Ovary (tissue), 9 donors: Measurements from ENCODE around the gene RSRC1. TPM values are rescaled to one million over a fixed set of nuclear protein-coding genes. Genes with fewer than 3 reads are reported as not detected.

ENCODE experiments used
- DNase-seq, 5 donors: peaks; one replicate each; pipeline ENCODE4 v3.0.0-alpha.2; 2019 to 2020
- H3K27ac ChIP-seq, 2 donors: fragments of 200-600 bp; one replicate each; pipeline versions ENCODE4 v1.5.1 to v1.8.0; 2019 to 2022
- H3K27me3 ChIP-seq: fragments of 200-600 bp; one replicate; pipeline ENCODE4 v1.8.0; 2022
- H3K36me3 ChIP-seq: fragments of 200-600 bp; sonication (generic); one replicate; pipeline ENCODE4 v1.5.1; 2019
- H3K4me1 ChIP-seq: one replicate; pipeline ENCODE4 v1.8.1; 2013; ENCODE audit warnings: mild to moderate bottlenecking, moderate library complexity; ENCODE audit not compliant: insufficient read depth
- H3K4me3 ChIP-seq: fragments of 200-600 bp; sonication (generic); one replicate; pipeline ENCODE4 v1.5.1; 2017
- H3K9me3 ChIP-seq, 2 donors: fragments of 200-600 bp in 1 of 2; sonication (generic) in 1 of 2; one replicate each; pipeline versions ENCODE4 v1.5.1 to v1.8.1; 2013 to 2019; ENCODE audit warnings: mild to moderate bottlenecking in 1 of 2, moderate library complexity in 1 of 2
- CTCF ChIP-seq, 3 donors: fragments of 450-650 bp in 2 of 3; fragments of 200-600 bp in 1 of 3; IDR thresholded peaks; one replicate each; pipeline versions ENCODE4 v1.5.1 to v1.8.0; 2016 to 2022; ENCODE audit warnings: antibody characterized with exemption in 3 of 3, mild to moderate bottlenecking in 1 of 3
- EP300 ChIP-seq: sonication (generic); formaldehyde crosslinking; IDR thresholded peaks from one replicate; pipeline ENCODE4 v1.6.1; 2017; ENCODE audit warnings: antibody characterized with exemption
- POLR2A ChIP-seq: fragments of 450-650 bp; IDR thresholded peaks from one replicate; pipeline ENCODE4 v1.6.1; 2017; ENCODE audit warnings: antibody characterized with exemption, mild to moderate bottlenecking, moderate library complexity
- WGBS, 3 donors: extraction: QIAGEN DNeasy Blood & Tissue Kit in 1 of 3; methylation state at CpG; one replicate each; pipeline versions ENCODE4 v1.1.5 to v1.1.7; 2013 to 2017; 5-methylcytosine and 5-hydroxymethylcytosine counted together
- intact Hi-C, 4 donors: fragments of 100-400 bp; cut with DNase I; formaldehyde crosslinking; loops; one replicate each; pipeline versions ENCODE4 v1.11.0 to v1.15.1; 2022 to 2023
- polyA plus RNA-seq, 2 donors: library from polyadenylated mRNA; stranded (reverse); fragments of 200-250 nt in 1 of 2; fragments of 350-450 nt in 1 of 2; fragmentation: Illumina TruSeq in 1 of 2; extraction: RNeasy Lipid Tissue Mini Kit (QIAGEN cat#74804) in 1 of 2; gene quantifications; one replicate each; pipeline ENCODE4 v1.2.3, GENCODE V29; 2013 to 2014
- total RNA-seq, 7 donors: library from RNA; depleted of rRNA in 2 of 7; stranded (reverse); fragments of >200 nt in 2 of 7; fragmentation: NEBNext Ultra II Directional in 3 of 7; extraction: Animal tissue kit (Norgen Biotek cat#: 25700) in 3 of 7; gene quantifications; one replicate each; pipeline versions ENCODE4 v1.1.0 to v1.2.4, GENCODE V29; 2016 to 2023
- donor health status: DM: no; HTN: no; CAD: no; lungs with moderate emphysema.
- donor health status: DM: no; HTN: no; CAD: no.
- donor health status: Bipolar disorder and iron deficiency.
- donor health status: DM: yes; HTN: yes; CAD: no.
- donor health status: DM: no; HTN: no; CAD: no.
- donor health status: DM: yes; HTN: yes; CAD: no.

RSRC1 gene
- total and polyA plus RNA-seq, 9 donors = 13.4 to 45.1 (median 31.8) TPM

GRCh38 chr3:158272081-158272480 lies 162.2 kb downstream of the RSRC1 start:
- 60 to 78% (median 62%) methylated on average over 6 of the region's 6 CpGs for WGBS, 3 donors
- H3K27me3 ChIP-seq = no peaks in the 10 kb centered on the region

GRCh38 chr3:158273656-158274055 lies 163.8 kb downstream of the RSRC1 start:
- no peaks in the 10 kb centered on the region for H3K27me3 ChIP-seq
- H3K4me3 ChIP-seq = no peak overlapping the region
- DNase-seq = no peak
- no peaks in the 10 kb centered on the region for H3K36me3 ChIP-seq
- no peaks in the 10 kb centered on the region for H3K4me1 ChIP-seq
- intact Hi-C loops = no loop called here
- H3K27ac ChIP-seq = no peak overlapping the region
- no peak for TF ChIP-seq CTCF (IDR thresholded peaks at IDR 0.05)
- no peak for TF ChIP-seq POLR2A
- TF ChIP-seq EP300 = no peak
- 82 to 93% (median 88%) methylated on average over 1 of the region's 1 CpG for WGBS, 3 donors
- H3K9me3 ChIP-seq = no peaks in the 10 kb centered on the region

More at GRCh38 chr3:158272081-158272480, 162.2 kb downstream of the RSRC1 start:
- DNase-seq = no peak
- TF ChIP-seq EP300 (no peak), CTCF (IDR thresholded peaks at IDR 0.05) (no peak), POLR2A (no peak)
- Histone ChIP-seq H3K4me1 (no peaks in the 10 kb centered on the region), H3K9me3 (no peaks in the 10 kb centered on the region), H3K27ac (no peak overlapping the region), H3K36me3 (no peaks in the 10 kb centered on the region), H3K4me3 (no peak overlapping the region)
- intact Hi-C loops = no loop called here

- H3K4me1 ChIP-seq = no peaks in the 10 kb centered on the region
- H3K36me3 ChIP-seq = no peaks in the 10 kb centered on the region
- WGBS, 3 donors = 96 to 97% (median 97%) methylated on average over 3 of the region's 3 CpGs
- H3K4me3 ChIP-seq = no peak overlapping the region
- H3K9me3 ChIP-seq = no peaks in the 10 kb centered on the region
- TF ChIP-seq CTCF (IDR thresholded peaks at IDR 0.05) = no peak
- no peak for TF ChIP-seq EP300
- no peak for TF ChIP-seq POLR2A
- no peak overlapping the region for H3K27ac ChIP-seq
- no peaks in the 10 kb centered on the region for H3K27me3 ChIP-seq
- intact Hi-C loops = no loop called here
- DNase-seq = no peak
Observed at GRCh38 chr3:158278187-158278586, 168.3 kb downstream of the RSRC1 start.

- Histone ChIP-seq H3K27ac (no peak overlapping the region), H3K4me1 (no peaks in the 10 kb centered on the region), H3K27me3 (no peaks in the 10 kb centered on the region), H3K36me3 (no peaks in the 10 kb centered on the region), H3K4me3 (no peak overlapping the region), H3K9me3 (no peaks in the 10 kb centered on the region)
- no peak for TF ChIP-seq EP300
- no peak for DNase-seq
- intact Hi-C loops = no loop called here
Observed at GRCh38 chr3:158279609-158280008, 169.7 kb downstream of the RSRC1 start.

GRCh38 chr3:158295771-158296170 lies 185.9 kb downstream of the RSRC1 start:
- no peaks in the 10 kb centered on the region for H3K27me3 ChIP-seq
- no peak overlapping the region for H3K27ac ChIP-seq
- no peaks in the 10 kb centered on the region for H3K4me1 ChIP-seq
- no peaks in the 10 kb centered on the region for H3K9me3 ChIP-seq
- no peak for DNase-seq
- intact Hi-C loops = no loop called here
- 58 to 93% (median 92%) methylated on average over 2 of the region's 2 CpGs for WGBS, 3 donors
- H3K36me3 ChIP-seq = no peaks in the 10 kb centered on the region
- H3K4me3 ChIP-seq = no peak overlapping the region
- no peak for TF ChIP-seq EP300
- TF ChIP-seq CTCF (IDR thresholded peaks at IDR 0.05) = no peak
- TF ChIP-seq POLR2A = no peak
